ENCODE measurements around the gene RASAL3.
A peak's percentile ranks its signal among the peaks of the same experiment; 100 is the strongest.

Gene RASAL3

DNA sequence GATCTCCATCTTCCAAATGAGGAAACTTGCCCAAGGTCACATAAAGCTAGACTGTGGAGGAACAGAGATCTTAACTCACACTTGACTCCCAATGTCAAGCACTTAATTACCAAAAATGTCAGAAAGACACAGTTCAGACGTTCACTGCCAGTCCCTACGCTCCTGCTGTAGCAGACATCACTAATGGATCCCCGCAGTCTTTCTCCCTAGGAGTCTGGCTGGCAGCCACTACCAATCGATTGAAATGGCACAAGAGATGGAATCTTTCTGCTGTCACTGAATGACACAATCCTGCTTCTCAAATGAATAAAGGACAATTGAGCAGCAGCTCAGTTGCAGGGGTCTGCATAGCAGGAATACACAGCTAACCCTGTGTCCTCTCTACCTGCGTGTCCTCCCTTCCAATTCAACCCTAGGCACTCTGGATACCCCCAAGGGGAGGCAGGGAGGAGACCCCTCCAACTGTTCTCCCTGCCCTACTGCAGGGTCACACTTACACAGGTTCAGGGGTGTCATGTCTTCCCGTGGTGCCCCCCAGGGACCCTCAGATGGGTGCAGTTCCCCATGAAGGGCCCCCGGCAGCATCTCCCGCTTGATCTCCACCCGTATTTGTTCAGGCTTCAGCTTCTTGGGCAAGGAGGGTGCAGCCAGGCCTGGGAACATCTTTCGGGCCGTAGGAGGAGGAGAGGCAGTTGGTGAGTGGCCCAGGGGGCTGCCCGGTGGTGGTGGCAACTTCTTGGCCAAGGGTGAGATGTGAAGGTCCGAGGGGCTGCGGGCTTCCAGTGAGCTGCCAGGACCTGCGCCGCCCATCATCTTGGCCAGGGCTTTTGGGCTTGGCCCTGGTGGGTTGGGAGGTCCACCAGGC, 37.6 kb downstream of the RASAL3 start:
- Mint-ChIP-seq H3K9me3 (no peaks in the 10 kb centered on the region), H3K36me3 (ENCODE audit: low read depth) (peaks cover 84% of the 10 kb centered on the region), H3K4me3 (no peak overlapping the region), H3K27ac (peak overlapping the region; percentile 66), H3K4me1 (ENCODE audit: low read depth) (peaks cover 24% of the 10 kb centered on the region), H3K27me3 (no peaks in the 10 kb centered on the region)
- DNase-seq, result no peak

DNA sequence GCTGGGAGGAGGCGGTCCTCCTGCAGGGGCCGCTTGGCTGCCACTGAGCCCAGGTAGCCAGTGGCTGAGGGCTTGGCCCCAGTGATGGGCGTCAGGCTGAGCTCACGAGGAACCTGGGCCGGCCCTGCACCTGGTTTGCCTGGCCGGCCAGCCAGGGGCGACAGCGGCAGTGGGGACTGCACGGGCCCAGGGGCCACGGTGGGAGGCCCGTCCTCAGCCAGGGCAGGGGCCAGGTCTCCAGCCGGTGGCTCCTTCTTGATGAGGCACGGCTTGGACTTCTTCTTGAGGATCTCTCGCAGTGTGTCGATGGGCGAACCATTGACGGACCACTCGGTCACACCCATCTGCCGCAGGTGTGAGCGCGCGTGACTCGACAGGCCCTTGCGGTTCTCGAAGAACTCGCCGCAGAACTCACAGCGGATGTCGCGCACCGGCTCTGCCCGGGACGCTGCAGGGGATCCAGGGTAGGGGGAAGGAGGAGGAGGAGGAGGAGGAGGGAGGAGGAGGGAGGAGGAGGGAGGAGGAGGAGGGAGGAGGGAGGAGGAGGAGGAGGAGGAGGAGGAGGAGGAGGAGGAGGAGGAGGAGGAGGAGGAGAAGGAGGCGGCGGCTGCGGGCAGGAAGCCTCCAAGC, 38.9 kb downstream of the RASAL3 start:
- no peaks in the 10 kb centered on the region for H3K9me3 Mint-ChIP-seq
- H3K4me3 Mint-ChIP-seq, result no peak overlapping the region
- peaks cover 12% of the 10 kb centered on the region for H3K4me1 Mint-ChIP-seq (ENCODE audit: low read depth)
- DNase-seq, result no peak
- no peaks in the 10 kb centered on the region for H3K27me3 Mint-ChIP-seq
- no peak overlapping the region for H3K27ac Mint-ChIP-seq
- peaks cover 83% of the 10 kb centered on the region for H3K36me3 Mint-ChIP-seq (ENCODE audit: low read depth)

DNA sequence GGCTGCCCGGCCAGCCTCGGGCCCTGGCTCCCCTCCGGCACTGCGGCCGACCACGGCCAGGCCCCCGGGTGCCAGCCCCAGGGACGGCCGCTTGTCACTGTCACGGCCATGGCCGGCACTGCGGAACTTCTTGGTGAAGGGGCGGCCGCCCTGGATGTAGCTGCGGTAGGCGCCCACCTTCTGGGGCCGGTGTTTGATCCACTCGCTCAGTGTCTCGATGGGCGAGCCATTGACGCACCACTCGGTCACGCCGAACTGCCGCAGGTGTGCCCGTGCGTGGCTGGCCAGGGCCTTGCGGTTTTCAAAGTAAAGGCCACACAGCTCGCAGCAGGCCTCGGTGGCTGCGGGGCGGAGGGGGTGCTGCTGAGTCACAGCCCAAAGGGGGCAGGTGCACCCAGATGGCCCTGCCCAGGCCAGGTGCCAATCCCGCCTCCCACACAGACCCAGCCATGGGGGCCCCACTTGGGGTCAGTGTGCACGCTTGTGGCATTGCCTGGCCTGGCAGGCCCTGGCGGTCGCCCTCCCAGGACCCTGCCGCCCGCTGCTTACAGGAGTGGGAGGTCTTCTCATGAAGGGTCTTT, 39.6 kb downstream of the RASAL3 start:
- DNase-seq, result no peak
- Mint-ChIP-seq H3K4me3 (no peak overlapping the region), H3K9me3 (no peaks in the 10 kb centered on the region), H3K36me3 (ENCODE audit: low read depth) (peaks cover 79% of the 10 kb centered on the region), H3K27ac (no peak overlapping the region), H3K4me1 (ENCODE audit: low read depth) (peaks cover 14% of the 10 kb centered on the region), H3K27me3 (no peaks in the 10 kb centered on the region)

DNA sequence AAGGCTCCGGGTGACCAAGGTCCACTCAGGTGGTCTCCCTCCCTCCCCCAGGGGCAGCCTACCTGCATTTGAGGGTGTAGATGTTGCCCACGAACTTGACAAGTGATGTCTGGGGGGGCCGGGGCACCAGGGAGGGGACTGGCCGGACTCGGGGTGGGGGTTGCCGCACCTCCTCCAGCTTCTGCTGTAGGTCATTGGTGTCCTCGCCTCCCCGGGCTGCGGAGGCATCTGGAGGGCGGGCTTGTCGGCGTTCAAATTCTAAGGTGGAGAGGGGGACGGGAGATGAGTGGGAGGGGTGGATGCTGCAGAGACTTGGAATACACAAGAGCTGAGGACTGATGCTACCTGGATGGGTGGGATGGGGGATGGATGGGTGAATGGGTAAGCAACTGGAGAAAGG, 40.2 kb downstream of the RASAL3 start:
- DNase-seq, result no peak
- H3K27ac Mint-ChIP-seq, result no peak overlapping the region
- no peaks in the 10 kb centered on the region for H3K9me3 Mint-ChIP-seq
- H3K36me3 Mint-ChIP-seq (ENCODE audit: low read depth), result peaks cover 76% of the 10 kb centered on the region
- no peak overlapping the region for H3K4me3 Mint-ChIP-seq
- no peaks in the 10 kb centered on the region for H3K27me3 Mint-ChIP-seq
- H3K4me1 Mint-ChIP-seq (ENCODE audit: low read depth), result peaks cover 20% of the 10 kb centered on the region

DNA sequence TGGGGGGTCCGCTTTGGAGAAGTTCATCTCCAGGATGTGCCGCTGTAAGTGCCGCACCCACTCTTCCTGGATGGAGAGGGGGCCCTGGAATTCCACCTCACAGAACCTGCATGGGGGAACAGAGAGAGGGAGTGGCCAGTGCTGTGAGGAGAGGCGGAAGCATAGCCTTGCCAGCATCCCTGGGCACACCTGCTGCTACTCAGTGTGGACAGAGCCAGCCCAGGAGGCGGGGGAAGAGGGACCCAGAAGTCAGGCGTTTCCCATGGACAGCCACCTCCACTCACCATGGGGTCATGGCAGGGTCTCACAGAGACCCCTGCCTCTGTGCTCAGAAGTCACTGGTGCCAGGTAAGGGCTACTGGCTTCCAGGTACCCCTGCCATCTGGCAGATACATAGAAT, 41.2 kb downstream of the RASAL3 start:
- Mint-ChIP-seq H3K9me3 (no peaks in the 10 kb centered on the region), H3K36me3 (ENCODE audit: low read depth) (peaks cover 73% of the 10 kb centered on the region), H3K4me3 (no peak overlapping the region), H3K4me1 (ENCODE audit: low read depth) (peaks cover 19% of the 10 kb centered on the region), H3K27me3 (no peaks in the 10 kb centered on the region), H3K27ac (no peak overlapping the region)
- no peak for DNase-seq

DNA sequence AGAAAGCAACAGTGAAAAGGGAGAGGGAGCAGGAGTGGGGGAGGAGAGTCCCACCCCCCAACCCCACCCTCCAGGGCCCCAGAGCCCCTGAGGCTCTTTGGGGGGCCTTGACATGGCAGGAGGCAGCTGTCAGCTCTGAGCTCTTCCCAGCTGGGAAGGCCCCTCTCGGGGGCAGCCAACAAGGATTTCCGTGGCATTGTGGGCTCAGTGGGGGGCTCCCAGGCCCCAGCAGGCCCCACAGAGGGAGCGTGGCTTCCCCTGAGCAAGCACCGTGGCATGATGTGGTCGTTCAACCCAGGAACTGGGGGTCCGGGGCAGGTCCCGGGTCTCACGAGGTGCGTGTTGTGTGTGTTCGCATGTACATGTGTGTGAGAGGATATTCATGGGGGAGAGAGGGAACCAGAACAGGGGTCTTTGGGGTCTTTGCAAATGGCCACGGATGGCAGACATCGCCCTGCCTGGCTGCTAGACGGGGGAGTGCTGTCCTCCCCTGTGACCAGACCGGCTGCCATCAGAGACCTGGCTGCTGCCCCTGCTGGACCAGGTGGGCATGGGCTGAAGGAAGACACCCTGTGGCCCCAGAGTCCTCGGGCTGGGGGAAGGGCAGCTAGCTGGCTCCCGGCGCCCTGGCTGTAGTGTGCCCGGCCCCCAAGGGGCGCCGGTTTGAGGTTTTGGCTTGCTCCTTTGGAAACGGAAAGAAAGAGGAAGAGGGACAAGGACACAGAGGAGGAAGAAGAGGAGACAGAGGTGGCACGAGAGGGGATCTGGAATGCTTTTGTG, 41.9 kb downstream of the RASAL3 start:
- H3K9me3 Mint-ChIP-seq, result no peaks in the 10 kb centered on the region
- no peak for DNase-seq
- no peak overlapping the region for H3K27ac Mint-ChIP-seq
- H3K4me3 Mint-ChIP-seq, result no peak overlapping the region
- H3K4me1 Mint-ChIP-seq (ENCODE audit: low read depth), result peaks cover 24% of the 10 kb centered on the region
- peaks cover 77% of the 10 kb centered on the region for H3K36me3 Mint-ChIP-seq (ENCODE audit: low read depth)
- no peaks in the 10 kb centered on the region for H3K27me3 Mint-ChIP-seq

DNA sequence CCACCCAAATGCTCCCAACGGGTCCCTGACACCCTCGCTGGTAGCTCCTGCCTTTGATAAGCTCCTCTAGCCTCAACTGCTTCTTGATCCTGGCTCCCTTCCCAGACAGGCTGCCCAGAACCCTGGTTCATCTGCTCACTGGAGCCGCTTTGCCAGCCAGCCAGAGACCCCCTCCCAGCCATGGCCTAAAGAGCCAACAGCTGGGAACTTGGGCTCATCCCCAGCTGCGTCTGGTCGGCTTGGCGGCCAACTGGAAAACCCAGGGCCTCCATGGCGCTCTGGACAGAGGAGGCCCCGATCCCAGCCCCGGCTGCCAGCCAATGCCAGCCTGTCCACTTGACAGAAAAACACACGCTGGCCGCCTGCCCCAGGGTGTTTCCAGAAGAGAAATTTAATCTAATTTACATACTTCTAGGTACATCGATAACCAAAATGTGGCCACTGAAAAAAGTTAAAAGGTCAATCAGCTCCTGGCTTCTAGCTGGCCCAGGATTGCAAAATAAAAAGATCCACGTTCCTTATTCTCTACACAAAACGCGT, 42.6 kb downstream of the RASAL3 start:
- Mint-ChIP-seq H3K27me3 (no peaks in the 10 kb centered on the region), H3K9me3 (no peaks in the 10 kb centered on the region), H3K27ac (peak overlapping the region; percentile 14), H3K4me3 (no peak overlapping the region), H3K4me1 (ENCODE audit: low read depth) (peaks cover 28% of the 10 kb centered on the region), H3K36me3 (ENCODE audit: low read depth) (peaks cover 75% of the 10 kb centered on the region)
- no peak for DNase-seq

DNA sequence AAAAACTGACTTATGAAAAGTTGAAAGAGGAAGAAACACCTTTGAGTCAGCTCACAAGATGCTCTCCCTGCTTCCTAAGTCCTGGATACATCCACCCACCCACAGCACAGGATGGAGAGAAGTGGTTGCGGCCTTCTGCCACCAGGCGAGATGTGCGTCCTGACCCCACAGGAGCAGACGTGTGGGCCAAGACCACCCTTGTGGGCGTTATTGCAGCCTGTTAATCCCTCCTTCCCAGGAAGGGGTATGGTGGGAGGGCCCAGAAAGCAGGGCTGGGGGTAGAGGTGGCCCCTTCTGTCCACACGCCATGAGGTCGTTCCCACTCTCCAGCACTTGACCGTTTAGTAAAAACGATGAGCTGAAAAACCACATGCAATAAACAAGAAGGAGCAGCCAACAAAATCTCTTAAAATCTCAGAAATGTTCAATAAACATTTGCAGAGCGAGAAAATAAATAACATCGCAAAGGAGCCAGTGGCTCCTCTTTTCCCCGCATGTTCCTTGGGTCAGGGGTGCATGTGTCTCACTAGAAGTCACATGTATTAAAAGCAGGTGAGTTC, 43.1 kb downstream of the RASAL3 start:
- no peak overlapping the region for H3K4me3 Mint-ChIP-seq
- H3K27me3 Mint-ChIP-seq, result no peaks in the 10 kb centered on the region
- no peak for DNase-seq
- H3K4me1 Mint-ChIP-seq (ENCODE audit: low read depth), result peaks cover 34% of the 10 kb centered on the region
- H3K9me3 Mint-ChIP-seq, result no peaks in the 10 kb centered on the region
- peak overlapping the region; percentile 8 for H3K27ac Mint-ChIP-seq
- H3K36me3 Mint-ChIP-seq (ENCODE audit: low read depth), result peaks cover 75% of the 10 kb centered on the region

DNA sequence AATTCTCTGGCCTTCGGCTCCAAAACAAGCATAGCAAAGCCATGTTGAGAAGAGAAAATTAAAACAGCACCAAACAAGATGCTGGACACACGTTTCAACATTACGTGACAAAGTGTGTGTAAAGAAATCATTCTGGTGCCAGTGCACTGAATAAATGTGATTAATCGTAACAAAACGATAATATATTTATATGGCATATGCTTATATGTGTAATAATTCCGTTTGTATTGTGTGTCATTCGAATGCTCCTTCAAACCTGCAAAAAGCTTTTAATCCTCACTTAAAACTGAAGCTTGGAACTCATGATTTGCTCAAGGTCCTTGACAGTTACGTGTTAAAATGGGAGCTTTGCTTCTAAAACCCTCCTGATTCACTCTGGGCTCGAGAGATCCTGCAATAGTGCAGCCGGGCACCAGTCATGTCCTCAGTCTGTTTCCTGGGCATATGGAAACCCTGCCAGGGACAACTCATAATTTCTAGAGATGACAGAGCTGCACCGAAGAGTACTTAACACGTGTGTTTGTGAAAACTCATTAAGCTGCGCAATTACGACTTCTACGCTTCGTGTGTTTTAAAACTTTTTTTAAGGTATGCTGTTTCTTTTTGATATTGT, 44.8 kb downstream of the RASAL3 start:
- H3K27me3 Mint-ChIP-seq, result no peaks in the 10 kb centered on the region
- peak overlapping the region; percentile 99 for H3K27ac Mint-ChIP-seq
- peaks cover 43% of the 10 kb centered on the region for H3K4me1 Mint-ChIP-seq (ENCODE audit: low read depth)
- DNase-seq, result no peak
- peaks cover 80% of the 10 kb centered on the region for H3K36me3 Mint-ChIP-seq (ENCODE audit: low read depth)
- peak overlapping the region; percentile 98 for H3K4me3 Mint-ChIP-seq
- H3K9me3 Mint-ChIP-seq, result no peaks in the 10 kb centered on the region

DNA sequence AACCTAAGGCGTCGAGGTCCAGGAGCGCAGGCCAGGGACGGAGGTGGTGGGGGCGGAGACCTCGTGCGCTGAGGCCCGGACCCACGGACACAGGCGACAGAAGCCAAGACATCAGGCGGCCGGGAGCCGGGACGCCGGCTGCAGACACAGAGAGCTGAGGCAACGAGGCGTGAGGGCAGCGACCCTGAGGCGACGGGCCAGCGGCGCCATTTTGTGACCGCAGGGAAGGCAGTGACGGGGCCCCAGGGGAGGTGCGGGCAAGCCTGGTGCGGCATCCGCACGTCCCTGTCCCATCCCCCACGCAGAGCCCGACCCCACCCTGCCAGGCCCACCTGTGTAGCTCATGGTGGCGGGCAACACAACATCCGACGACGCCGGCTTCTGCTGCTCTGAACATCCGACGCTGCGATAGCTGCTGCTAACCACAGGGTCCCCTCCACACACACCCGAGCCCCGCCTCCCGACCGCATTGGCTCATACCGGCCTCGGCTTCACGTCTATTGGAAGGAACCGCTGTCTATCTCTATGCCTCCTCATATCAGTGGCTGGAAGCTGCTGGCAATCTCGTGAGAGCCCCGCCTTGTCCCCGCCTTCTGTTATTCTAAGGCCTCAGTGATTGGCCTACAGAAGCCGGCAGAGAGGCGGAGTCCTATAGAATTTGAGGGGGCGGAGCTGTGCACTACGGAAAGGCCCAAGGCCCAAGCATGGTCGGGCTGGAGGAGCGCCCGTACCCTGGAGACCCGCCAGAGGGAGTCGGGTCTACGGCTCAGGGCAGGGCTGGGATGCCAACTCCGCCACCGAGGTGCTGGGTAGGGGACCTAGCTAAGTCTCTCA, 45.5 kb downstream of the RASAL3 start, which contains the start of gene AKAP8L:
TSS of gene AKAP8L (minus strand) at position 410 of the 834 bp plus-strand sequence. CDS start at position 345, 65 bp downstream.
- peak within 1 kb of the TSS; percentile 98 for H3K4me3 Mint-ChIP-seq
- peak; percentile 97 for DNase-seq
- H3K9me3 Mint-ChIP-seq, result no peaks in the 10 kb centered on the region
- no peaks in the 10 kb centered on the region for H3K27me3 Mint-ChIP-seq
- peaks cover 76% of the 10 kb centered on the region for H3K36me3 Mint-ChIP-seq (ENCODE audit: low read depth)
- peaks cover 46% of the 10 kb centered on the region for H3K4me1 Mint-ChIP-seq (ENCODE audit: low read depth)
- peak within 1 kb of the TSS; percentile 99 for H3K27ac Mint-ChIP-seq

DNA sequence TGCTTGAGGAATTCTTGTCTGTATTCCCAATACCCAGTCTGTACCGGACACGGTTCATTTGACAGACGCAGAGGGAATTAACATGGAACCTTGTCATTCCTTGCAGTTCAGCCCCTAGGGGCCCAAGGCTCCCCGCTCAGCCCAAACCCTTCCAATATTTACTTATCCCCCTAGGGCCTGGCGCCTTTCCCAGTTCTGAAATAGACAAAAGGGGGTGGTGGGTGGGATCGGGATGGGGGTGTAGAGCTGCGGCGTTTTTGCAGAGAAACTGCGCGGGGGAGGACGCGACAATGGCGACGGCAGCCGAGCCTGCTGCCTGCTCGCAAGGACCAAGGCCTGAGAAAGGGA, 46.1 kb downstream of the RASAL3 start:
- Mint-ChIP-seq H3K36me3 (ENCODE audit: low read depth) (peaks cover 74% of the 10 kb centered on the region), H3K27ac (peak overlapping the region; percentile 99), H3K4me1 (ENCODE audit: low read depth) (peaks cover 51% of the 10 kb centered on the region), H3K4me3 (peak overlapping the region; percentile 98), H3K27me3 (no peaks in the 10 kb centered on the region), H3K9me3 (no peaks in the 10 kb centered on the region)
- no peak for DNase-seq

DNA sequence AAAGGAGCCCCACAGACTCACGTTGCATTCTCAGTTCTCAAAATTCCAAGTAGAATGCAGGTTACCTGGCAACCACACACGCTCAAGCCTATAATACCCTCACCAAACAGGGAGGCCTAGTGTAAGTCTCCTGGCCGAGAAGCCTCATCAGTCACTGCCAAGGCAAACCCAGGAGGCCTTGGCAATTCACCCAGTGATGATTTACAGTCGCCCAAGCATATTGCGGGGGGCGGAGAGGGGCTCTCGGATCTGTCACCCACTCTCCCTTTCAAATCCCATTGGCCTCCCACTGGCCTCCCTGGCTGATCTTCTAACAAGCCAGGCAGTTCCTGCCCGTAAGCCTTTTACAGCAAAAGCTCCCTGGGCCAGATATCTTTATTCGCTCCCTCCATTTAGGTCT, 46.6 kb downstream of the RASAL3 start:
- Mint-ChIP-seq H3K9me3 (no peaks in the 10 kb centered on the region), H3K4me3 (peak overlapping the region; percentile 98), H3K4me1 (ENCODE audit: low read depth) (peaks cover 56% of the 10 kb centered on the region), H3K27me3 (no peaks in the 10 kb centered on the region), H3K36me3 (ENCODE audit: low read depth) (peaks cover 71% of the 10 kb centered on the region), H3K27ac (peak overlapping the region; percentile 99)
- no peak for DNase-seq

DNA sequence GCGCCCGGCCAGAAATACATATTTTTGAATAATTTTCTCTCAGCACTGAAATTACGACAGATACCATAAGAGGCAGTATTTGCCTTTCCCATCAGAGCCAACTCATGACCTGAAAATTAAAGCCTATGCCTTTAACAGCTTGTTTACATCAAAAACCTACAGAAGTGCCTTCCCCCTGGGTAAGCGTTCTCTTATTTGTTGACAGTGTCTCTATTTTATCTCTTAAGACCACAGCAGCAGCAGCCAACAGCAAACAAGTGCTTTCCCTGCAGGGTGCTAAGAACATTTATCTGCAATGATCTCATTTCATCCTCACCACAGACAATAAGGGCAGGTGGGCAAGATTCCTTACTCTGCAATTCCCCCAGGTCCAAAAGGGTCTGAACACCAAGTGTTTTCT, 51.5 kb downstream of the RASAL3 start:
- H3K9me3 Mint-ChIP-seq, result no peaks in the 10 kb centered on the region
- no peak overlapping the region for H3K4me3 Mint-ChIP-seq
- peaks cover 58% of the 10 kb centered on the region for H3K4me1 Mint-ChIP-seq (ENCODE audit: low read depth)
- no peak for DNase-seq
- H3K36me3 Mint-ChIP-seq (ENCODE audit: low read depth), result peaks cover 67% of the 10 kb centered on the region
- H3K27ac Mint-ChIP-seq, result peak overlapping the region; percentile 59
- no peaks in the 10 kb centered on the region for H3K27me3 Mint-ChIP-seq
